Measurements from ENCODE around the gene S100A6. TPM values are rescaled to one million over a fixed set of nuclear protein-coding genes. Genes with fewer than 3 reads are reported as not detected.

The S100A6 gene
- total RNA-seq, 4 donors from 2014 or later, result 153 to 361 (median 224) TPM

- Histone ChIP-seq H3K27ac (no peak overlapping the region), H3K27me3 (no peaks in the 10 kb centered on the region), H3K4me1 (no peaks in the 10 kb centered on the region), H3K36me3 (no peaks in the 10 kb centered on the region), H3K4me3 (no peak overlapping the region), H3K9me3 (no peaks in the 10 kb centered on the region)
- no peak for ATAC-seq
- intact Hi-C loops (cut with DNase I; ENCODE audit: low total_unique reads), result no loop called here
- in situ Hi-C loops (cut with MboI; ENCODE audit: low sequenced_read_pairs in 4 of 4), result loop anchor here (10.0 to 25.0 kb wide), 3 partner anchors 46 to 468 kb away; partner anchors contain the start of genes S100A2 (in 3 of the 4), JTB (in 1 of the 4), RAB13 (in 1 of the 4) and RPS27 (in 1 of the 4)
- DNase-seq, result no peak
- TF ChIP-seq CTCF (IDR thresholded peaks at IDR 0.05 in 4 of 5, conservative IDR thresholded peaks at IDR 0.05 in 1 of 5) (no peak), POLR2A (IDR thresholded peaks at IDR 0.05) (no peak)
Measured at GRCh38 chr1:153519242-153519641, 16.5 kb downstream of the S100A6 start.

DNA sequence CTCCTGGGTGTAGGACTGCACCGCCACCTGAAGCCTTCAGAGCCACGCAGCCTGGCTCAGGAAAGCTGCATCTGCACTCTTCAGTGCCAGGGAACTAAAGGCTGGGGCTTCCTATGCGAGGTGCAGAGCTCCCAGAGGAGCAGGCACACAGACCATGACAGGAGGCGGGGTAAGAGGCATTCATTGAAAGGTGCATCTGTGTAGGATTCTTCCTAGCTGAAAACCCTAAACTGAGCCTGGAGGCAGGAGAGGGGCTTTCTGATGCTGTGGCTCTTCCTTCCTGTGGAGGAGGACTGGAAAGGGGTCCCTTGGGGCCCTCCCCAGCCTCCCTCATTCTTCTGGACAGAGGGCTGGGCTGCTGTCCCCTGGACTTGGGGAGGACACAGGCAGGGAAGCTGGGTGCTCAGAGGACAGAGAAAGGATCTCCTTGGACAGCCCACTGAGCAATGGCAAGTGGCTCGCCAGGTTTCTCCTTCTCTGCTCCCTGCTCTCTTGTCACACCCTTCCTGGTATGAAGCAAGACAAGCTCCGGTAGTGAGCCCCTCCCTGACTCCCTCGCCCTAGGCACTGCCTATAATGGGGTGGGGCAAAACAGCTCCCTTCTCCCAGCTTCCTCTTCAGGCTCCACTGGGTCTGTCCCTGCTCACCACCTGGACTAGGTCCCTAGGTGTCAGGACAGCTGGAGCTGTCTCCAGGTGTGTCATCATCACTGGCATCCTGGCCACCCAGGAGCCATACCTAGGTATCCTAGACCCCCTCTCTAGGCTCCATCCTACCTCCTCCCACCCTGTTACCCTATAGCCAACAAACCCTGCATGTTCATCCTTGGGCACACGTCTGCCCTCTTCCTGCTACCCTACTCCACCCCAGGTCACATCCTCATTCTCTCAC lies 20.0 kb downstream of the S100A6 start:
- no peaks in the 10 kb centered on the region for H3K36me3 ChIP-seq
- in situ Hi-C loops (cut with MboI; ENCODE audit: low sequenced_read_pairs in 4 of 4), result loop anchor here (10.0 to 25.0 kb wide), 3 partner anchors 49 to 472 kb away; partner anchors contain the start of genes S100A2 (in 3 of the 4), JTB (in 1 of the 4), RAB13 (in 1 of the 4) and RPS27 (in 1 of the 4)
- DNase-seq (no peak), ATAC-seq (no peak)
- H3K9me3 ChIP-seq, result no peaks in the 10 kb centered on the region
- no peak for TF ChIP-seq CTCF (IDR thresholded peaks at IDR 0.05 in 4 of 5, conservative IDR thresholded peaks at IDR 0.05 in 1 of 5)
- TF ChIP-seq POLR2A (IDR thresholded peaks at IDR 0.05), result no peak
- no peaks in the 10 kb centered on the region for H3K27me3 ChIP-seq
- H3K27ac ChIP-seq, result no peak overlapping the region
- H3K4me3 ChIP-seq, result no peak overlapping the region
- intact Hi-C loops (cut with DNase I; ENCODE audit: low total_unique reads), result no loop called here
- no peaks in the 10 kb centered on the region for H3K4me1 ChIP-seq

GRCh38 chr1:153513666-153514065 lies 22.1 kb downstream of the S100A6 start:
- H3K9me3 ChIP-seq, result no peaks in the 10 kb centered on the region
- H3K4me1 ChIP-seq, result no peaks in the 10 kb centered on the region
- H3K36me3 ChIP-seq, result no peaks in the 10 kb centered on the region
- DNase-seq (no peak), ATAC-seq (no peak)
- H3K4me3 ChIP-seq, result no peak overlapping the region
- no peaks in the 10 kb centered on the region for H3K27me3 ChIP-seq
- TF ChIP-seq POLR2A (IDR thresholded peaks at IDR 0.05), result no peak
- no peak for TF ChIP-seq CTCF (IDR thresholded peaks at IDR 0.05 in 4 of 5, conservative IDR thresholded peaks at IDR 0.05 in 1 of 5)
- in situ Hi-C loops (cut with MboI; ENCODE audit: low sequenced_read_pairs in 4 of 4) (loop anchor here (5.0 to 25.0 kb wide), 5 partner anchors 49 to 474 kb away; partner anchors contain the start of genes S100A2 (in 3 of the 4), JTB (in 1 of the 4), RAB13 (in 1 of the 4) and RPS27 (in 1 of the 4)), intact Hi-C loops (cut with DNase I; ENCODE audit: low total_unique reads) (loop anchor here (5.0 kb wide), 2 partner anchors 104 to 159 kb away; partner anchors contain the start of genes ILF2 and S100A14)
- H3K27ac ChIP-seq, result no peak overlapping the region

- H3K27ac ChIP-seq, result no peak overlapping the region
- H3K27me3 ChIP-seq, result no peaks in the 10 kb centered on the region
- no peak overlapping the region for H3K4me3 ChIP-seq
- DNase-seq (no peak), ATAC-seq (no peak)
- H3K4me1 ChIP-seq, result no peaks in the 10 kb centered on the region
- intact Hi-C loops (cut with DNase I; ENCODE audit: low total_unique reads), result loop anchor here (5.0 kb wide), 2 partner anchors 104 to 159 kb away; partner anchors contain the start of genes ILF2 and S100A14
- TF ChIP-seq CTCF (IDR thresholded peaks at IDR 0.05 in 4 of 5, conservative IDR thresholded peaks at IDR 0.05 in 1 of 5) (no peak), POLR2A (IDR thresholded peaks at IDR 0.05) (no peak)
- in situ Hi-C loops (cut with MboI; ENCODE audit: low sequenced_read_pairs in 4 of 4), result loop anchor here (5.0 to 25.0 kb wide), 5 partner anchors 49 to 474 kb away; partner anchors contain the start of genes S100A2 (in 3 of the 4), JTB (in 1 of the 4), RAB13 (in 1 of the 4) and RPS27 (in 1 of the 4)
- H3K9me3 ChIP-seq, result no peaks in the 10 kb centered on the region
- H3K36me3 ChIP-seq, result no peaks in the 10 kb centered on the region
Measured at GRCh38 chr1:153513023-153513422, 22.8 kb downstream of the S100A6 start.

Measured in gastrocnemius medialis (tissue), 4 donors.